ENCODE measurements around the gene TNS1.

The TNS1 gene

DNA sequence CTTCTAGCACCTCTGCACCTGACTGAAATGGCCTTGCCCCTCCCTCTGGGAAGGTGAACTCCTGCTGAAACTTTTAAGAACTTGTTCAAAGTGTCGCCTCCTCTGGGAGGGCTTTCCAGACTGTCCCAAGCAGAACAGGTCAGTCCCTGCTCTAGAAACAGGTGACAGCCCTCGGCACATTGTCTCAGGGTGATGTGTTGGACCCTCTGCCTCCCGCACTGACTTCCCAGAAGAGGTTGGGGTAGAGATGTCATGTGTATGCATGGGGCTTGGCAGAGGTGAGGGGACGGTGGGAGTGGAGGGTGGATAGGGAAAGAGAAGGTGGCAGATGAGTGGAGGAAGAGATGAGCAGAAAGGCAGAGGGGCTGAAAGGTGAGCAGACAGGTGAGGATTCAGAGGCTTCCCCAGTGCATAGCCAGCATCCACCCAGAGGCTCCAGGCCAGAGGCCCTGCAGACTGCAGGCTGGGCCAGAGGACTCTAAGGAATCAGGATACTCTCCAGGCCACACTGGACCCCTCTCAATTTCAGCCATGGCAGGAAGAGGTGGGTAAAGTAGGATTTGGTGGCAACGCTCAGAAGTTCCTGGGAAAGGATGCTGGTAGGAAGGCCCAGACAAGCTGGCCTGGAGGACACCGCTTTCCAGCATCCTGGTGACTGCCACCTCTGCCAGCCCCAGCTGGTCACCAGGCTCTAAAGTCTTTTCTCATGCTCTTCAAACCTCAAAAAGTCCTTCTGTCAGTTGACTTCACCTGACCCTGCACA is 24.8 kb upstream of the TNS1 start:
- H3K4me3 ChIP-seq (ENCODE audit: low read depth, low read length): no peak overlapping the region
- H3K27me3 ChIP-seq (ENCODE audit: control insufficient read depth, insufficient read depth, low read length): peaks cover 17% of the 10 kb centered on the region
- H3K4me1 ChIP-seq (ENCODE audit: control insufficient read depth, insufficient read depth, low read length): peaks cover 5% of the 10 kb centered on the region
- no peaks in the 10 kb centered on the region for H3K36me3 ChIP-seq (ENCODE audit: control insufficient read depth, insufficient read depth, low read length)
- no peak overlapping the region for H3K9ac ChIP-seq (ENCODE audit: low read depth, low read length)
- H3K9me3 ChIP-seq (ENCODE audit: control insufficient read depth, insufficient read depth, low read length): no peaks in the 10 kb centered on the region

- Histone ChIP-seq H3K36me3 (ENCODE audit: control insufficient read depth, insufficient read depth, low read length) (no peaks in the 10 kb centered on the region), H3K9ac (ENCODE audit: low read depth, low read length) (no peak overlapping the region), H3K27me3 (ENCODE audit: control insufficient read depth, insufficient read depth, low read length) (peaks cover 10% of the 10 kb centered on the region), H3K4me3 (ENCODE audit: low read depth, low read length) (no peak overlapping the region), H3K9me3 (ENCODE audit: control insufficient read depth, insufficient read depth, low read length) (no peaks in the 10 kb centered on the region), H3K4me1 (ENCODE audit: control insufficient read depth, insufficient read depth, low read length) (peaks cover 5% of the 10 kb centered on the region)
Observed at GRCh38 chr2:218026676-218027425, 24.1 kb upstream of the TNS1 start.

- Histone ChIP-seq H3K4me3 (ENCODE audit: low read depth, low read length) (no peak overlapping the region), H3K27me3 (ENCODE audit: control insufficient read depth, insufficient read depth, low read length) (peaks cover 8% of the 10 kb centered on the region), H3K36me3 (ENCODE audit: control insufficient read depth, insufficient read depth, low read length) (no peaks in the 10 kb centered on the region), H3K9ac (ENCODE audit: low read depth, low read length) (no peak overlapping the region), H3K9me3 (ENCODE audit: control insufficient read depth, insufficient read depth, low read length) (no peaks in the 10 kb centered on the region), H3K4me1 (ENCODE audit: control insufficient read depth, insufficient read depth, low read length) (peaks cover 5% of the 10 kb centered on the region)
Observed at GRCh38 chr2:218026244-218026643, 23.4 kb upstream of the TNS1 start.

GRCh38 chr2:218024871-218025270 is 22.1 kb upstream of the TNS1 start:
- no peak overlapping the region for H3K4me3 ChIP-seq (ENCODE audit: low read depth, low read length)
- no peak overlapping the region for H3K9ac ChIP-seq (ENCODE audit: low read depth, low read length)
- H3K4me1 ChIP-seq (ENCODE audit: control insufficient read depth, insufficient read depth, low read length): peaks cover 5% of the 10 kb centered on the region
- no peaks in the 10 kb centered on the region for H3K27me3 ChIP-seq (ENCODE audit: control insufficient read depth, insufficient read depth, low read length)
- no peaks in the 10 kb centered on the region for H3K36me3 ChIP-seq (ENCODE audit: control insufficient read depth, insufficient read depth, low read length)
- H3K9me3 ChIP-seq (ENCODE audit: control insufficient read depth, insufficient read depth, low read length): no peaks in the 10 kb centered on the region

DNA sequence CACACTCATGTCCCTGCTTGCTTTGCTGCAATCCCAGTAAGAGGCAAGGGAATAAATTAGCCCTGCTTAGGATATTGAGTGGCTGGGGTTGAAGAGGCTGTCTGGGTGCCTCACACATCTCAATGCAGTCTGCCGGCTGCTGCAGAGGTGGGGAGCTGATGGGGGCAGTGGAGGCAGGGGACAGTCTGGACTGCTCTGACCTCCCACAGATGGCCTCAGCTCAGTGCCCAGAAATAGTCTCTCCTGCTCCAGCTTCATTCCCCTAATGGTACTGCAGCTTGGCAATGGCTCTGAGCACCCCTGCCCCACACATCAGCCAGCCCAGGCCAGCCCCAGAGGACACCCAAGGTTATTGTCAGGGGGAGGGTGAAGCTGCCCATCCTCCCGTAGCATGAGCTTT is 21.5 kb upstream of the TNS1 start:
- peaks cover 7% of the 10 kb centered on the region for H3K4me1 ChIP-seq (ENCODE audit: control insufficient read depth, insufficient read depth, low read length)
- no peak overlapping the region for H3K9ac ChIP-seq (ENCODE audit: low read depth, low read length)
- no peaks in the 10 kb centered on the region for H3K9me3 ChIP-seq (ENCODE audit: control insufficient read depth, insufficient read depth, low read length)
- H3K27me3 ChIP-seq (ENCODE audit: control insufficient read depth, insufficient read depth, low read length): no peaks in the 10 kb centered on the region
- H3K4me3 ChIP-seq (ENCODE audit: low read depth, low read length): no peak overlapping the region
- H3K36me3 ChIP-seq (ENCODE audit: control insufficient read depth, insufficient read depth, low read length): no peaks in the 10 kb centered on the region

GRCh38 chr2:218023636-218024035 is 20.8 kb upstream of the TNS1 start:
- Histone ChIP-seq H3K27me3 (ENCODE audit: control insufficient read depth, insufficient read depth, low read length) (no peaks in the 10 kb centered on the region), H3K4me1 (ENCODE audit: control insufficient read depth, insufficient read depth, low read length) (peaks cover 7% of the 10 kb centered on the region), H3K9me3 (ENCODE audit: control insufficient read depth, insufficient read depth, low read length) (no peaks in the 10 kb centered on the region), H3K4me3 (ENCODE audit: low read depth, low read length) (no peak overlapping the region), H3K36me3 (ENCODE audit: control insufficient read depth, insufficient read depth, low read length) (no peaks in the 10 kb centered on the region), H3K9ac (ENCODE audit: low read depth, low read length) (no peak overlapping the region)

GRCh38 chr2:218022851-218023530 is 20.2 kb upstream of the TNS1 start:
- Histone ChIP-seq H3K4me1 (ENCODE audit: control insufficient read depth, insufficient read depth, low read length) (peaks cover 7% of the 10 kb centered on the region), H3K4me3 (ENCODE audit: low read depth, low read length) (no peak overlapping the region), H3K27me3 (ENCODE audit: control insufficient read depth, insufficient read depth, low read length) (no peaks in the 10 kb centered on the region), H3K9me3 (ENCODE audit: control insufficient read depth, insufficient read depth, low read length) (no peaks in the 10 kb centered on the region), H3K36me3 (ENCODE audit: control insufficient read depth, insufficient read depth, low read length) (no peaks in the 10 kb centered on the region), H3K9ac (ENCODE audit: low read depth, low read length) (no peak overlapping the region)

- Histone ChIP-seq H3K4me1 (ENCODE audit: control insufficient read depth, insufficient read depth, low read length) (peaks cover 7% of the 10 kb centered on the region), H3K9me3 (ENCODE audit: control insufficient read depth, insufficient read depth, low read length) (no peaks in the 10 kb centered on the region), H3K36me3 (ENCODE audit: control insufficient read depth, insufficient read depth, low read length) (no peaks in the 10 kb centered on the region), H3K27me3 (ENCODE audit: control insufficient read depth, insufficient read depth, low read length) (no peaks in the 10 kb centered on the region), H3K4me3 (ENCODE audit: low read depth, low read length) (no peak overlapping the region), H3K9ac (ENCODE audit: low read depth, low read length) (no peak overlapping the region)
Observed at GRCh38 chr2:218022131-218022850, 19.5 kb upstream of the TNS1 start.

DNA sequence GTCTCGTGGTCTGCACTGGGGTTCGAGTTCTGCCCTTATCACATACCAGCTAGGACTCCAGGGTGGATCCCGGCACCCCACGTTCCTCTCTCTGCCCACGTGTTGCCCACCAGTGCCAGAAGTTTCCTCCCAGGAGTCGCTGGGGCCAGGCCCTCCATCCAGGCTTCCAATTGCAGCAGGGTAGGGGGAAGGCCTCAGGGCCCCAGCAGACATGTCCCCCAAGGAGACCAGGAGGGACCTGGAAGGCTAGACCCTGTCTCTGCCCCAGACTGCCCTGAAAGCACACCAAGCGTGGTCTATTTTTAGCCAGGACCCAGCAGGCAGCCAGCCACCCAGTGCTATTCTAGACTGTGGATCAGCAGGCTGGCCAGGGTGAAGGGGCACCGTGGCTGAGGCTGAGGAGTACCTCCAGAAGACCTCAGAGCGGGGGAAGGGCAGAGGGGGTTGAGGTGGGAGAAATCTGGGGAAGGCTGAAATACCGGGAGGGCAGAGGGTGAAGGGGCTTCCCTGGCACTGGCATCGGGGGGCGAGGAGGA is 18.8 kb upstream of the TNS1 start:
- Histone ChIP-seq H3K9me3 (ENCODE audit: control insufficient read depth, insufficient read depth, low read length) (no peaks in the 10 kb centered on the region), H3K4me1 (ENCODE audit: control insufficient read depth, insufficient read depth, low read length) (peaks cover 7% of the 10 kb centered on the region), H3K36me3 (ENCODE audit: control insufficient read depth, insufficient read depth, low read length) (no peaks in the 10 kb centered on the region), H3K4me3 (ENCODE audit: low read depth, low read length) (no peak overlapping the region), H3K27me3 (ENCODE audit: control insufficient read depth, insufficient read depth, low read length) (no peaks in the 10 kb centered on the region), H3K9ac (ENCODE audit: low read depth, low read length) (no peak overlapping the region)

GRCh38 chr2:218020966-218021535 is 18.3 kb upstream of the TNS1 start:
- no peaks in the 10 kb centered on the region for H3K27me3 ChIP-seq (ENCODE audit: control insufficient read depth, insufficient read depth, low read length)
- H3K9ac ChIP-seq (ENCODE audit: low read depth, low read length): no peak overlapping the region
- H3K4me3 ChIP-seq (ENCODE audit: low read depth, low read length): no peak overlapping the region
- H3K9me3 ChIP-seq (ENCODE audit: control insufficient read depth, insufficient read depth, low read length): no peaks in the 10 kb centered on the region
- no peaks in the 10 kb centered on the region for H3K36me3 ChIP-seq (ENCODE audit: control insufficient read depth, insufficient read depth, low read length)
- H3K4me1 ChIP-seq (ENCODE audit: control insufficient read depth, insufficient read depth, low read length): peaks cover 4% of the 10 kb centered on the region

DNA sequence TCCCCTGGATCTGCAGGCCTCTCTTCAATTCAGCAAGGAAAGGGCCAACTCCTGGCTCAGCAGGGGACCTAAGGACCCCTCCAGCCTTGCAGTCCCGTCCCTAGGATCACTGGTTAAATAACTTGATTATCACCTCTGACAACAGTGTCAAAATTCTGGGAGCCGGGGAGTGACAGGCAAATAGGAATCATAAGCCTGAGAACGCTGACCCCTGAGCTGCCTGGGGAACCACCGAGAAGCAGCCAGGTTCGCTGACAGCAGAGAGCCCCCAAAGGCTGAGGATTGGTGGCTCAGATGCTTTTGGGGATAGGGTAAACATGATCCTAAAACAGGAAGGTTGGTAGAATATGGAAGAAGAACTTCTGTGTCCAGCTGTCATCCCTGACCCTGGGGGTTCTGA is 17.5 kb upstream of the TNS1 start:
- Histone ChIP-seq H3K4me3 (ENCODE audit: low read depth, low read length) (no peak overlapping the region), H3K9ac (ENCODE audit: low read depth, low read length) (no peak overlapping the region), H3K9me3 (ENCODE audit: control insufficient read depth, insufficient read depth, low read length) (no peaks in the 10 kb centered on the region), H3K27me3 (ENCODE audit: control insufficient read depth, insufficient read depth, low read length) (no peaks in the 10 kb centered on the region), H3K36me3 (ENCODE audit: control insufficient read depth, insufficient read depth, low read length) (no peaks in the 10 kb centered on the region), H3K4me1 (ENCODE audit: control insufficient read depth, insufficient read depth, low read length) (peaks cover 2% of the 10 kb centered on the region)

All from iPS-15b (cell line).